IPS-NIHi11 (cell line): ENCODE data around the gene RNF220.
A peak's percentile ranks its signal among the peaks of the same experiment; 100 is the strongest.

Experiments
- DNase-seq: peaks from one replicate; pipeline ENCODE4 v3.0.0; 2012; ENCODE audit warnings: mixed read lengths, low spot score

RNF220 gene

GRCh38 chr1:44587796-44588460, 182.9 kb downstream of the RNF220 start:
- DNase-seq, result no peak

DNA sequence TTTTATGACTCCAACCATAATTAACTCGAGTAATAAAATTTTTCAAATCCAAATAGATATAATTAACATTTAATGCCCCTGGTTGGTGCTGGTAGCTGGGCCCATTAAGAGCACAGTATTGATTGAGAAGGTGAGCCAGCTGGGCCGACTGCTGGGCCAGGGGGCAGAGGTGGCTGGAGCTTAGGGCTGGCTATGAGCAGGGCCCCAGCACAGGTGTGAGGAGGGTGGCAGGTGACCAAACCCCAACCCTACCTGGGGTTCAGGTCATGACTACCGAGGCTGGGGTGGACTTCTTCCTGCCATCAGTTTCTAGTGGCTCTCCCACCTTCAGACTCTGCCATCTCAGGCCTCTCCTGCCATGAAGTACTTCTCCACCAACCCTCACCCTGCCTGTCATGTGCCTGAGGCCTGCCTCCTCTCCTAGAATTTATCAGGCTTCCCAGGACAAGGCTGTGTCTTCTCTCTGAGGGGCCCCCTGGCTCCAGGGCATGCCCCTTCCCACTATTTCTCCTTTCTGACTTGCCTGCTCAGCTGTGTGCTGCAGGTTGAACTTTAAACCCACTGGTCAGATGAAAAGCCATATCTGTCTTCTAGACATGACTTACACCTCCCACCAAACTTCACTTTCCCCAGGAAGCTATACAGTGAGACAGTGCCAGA, 183.6 kb downstream of the RNF220 start:
- DNase-seq, result no peak

DNA sequence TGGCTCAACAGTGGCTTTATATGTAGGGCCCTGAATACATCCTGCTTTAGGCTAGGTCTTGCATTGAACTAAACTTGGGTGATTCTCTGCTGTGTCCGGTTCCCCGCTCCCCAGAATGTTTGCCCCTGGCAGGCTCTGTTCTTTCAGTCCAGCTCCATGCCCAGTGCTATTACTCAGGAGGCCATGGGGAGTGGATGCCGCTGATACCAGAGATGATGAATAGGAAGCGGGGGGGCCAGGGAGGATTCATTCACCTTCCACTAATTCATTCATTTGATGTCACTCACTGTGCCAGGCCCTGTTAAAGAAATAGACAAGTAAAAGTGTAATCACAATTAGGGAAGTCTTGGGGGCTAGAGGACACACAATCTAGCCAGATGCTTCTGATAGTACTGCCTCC, 185.4 kb downstream of the RNF220 start:
- DNase-seq, result no peak

GRCh38 chr1:44591381-44591780, 186.3 kb downstream of the RNF220 start:
- no peak for DNase-seq

- peak; percentile 37 for DNase-seq
These were observed 187.4 kb downstream of the RNF220 start for GRCh38 chr1:44592208-44593145.

- DNase-seq, result no peak
These were observed 189.3 kb downstream of the RNF220 start for GRCh38 chr1:44594353-44594752.

- DNase-seq, result peak; percentile 99
These were observed 190.0 kb downstream of the RNF220 start for GRCh38 chr1:44594871-44595735.

- no peak for DNase-seq
These were observed 191.5 kb downstream of the RNF220 start for GRCh38 chr1:44596511-44596910.

DNA sequence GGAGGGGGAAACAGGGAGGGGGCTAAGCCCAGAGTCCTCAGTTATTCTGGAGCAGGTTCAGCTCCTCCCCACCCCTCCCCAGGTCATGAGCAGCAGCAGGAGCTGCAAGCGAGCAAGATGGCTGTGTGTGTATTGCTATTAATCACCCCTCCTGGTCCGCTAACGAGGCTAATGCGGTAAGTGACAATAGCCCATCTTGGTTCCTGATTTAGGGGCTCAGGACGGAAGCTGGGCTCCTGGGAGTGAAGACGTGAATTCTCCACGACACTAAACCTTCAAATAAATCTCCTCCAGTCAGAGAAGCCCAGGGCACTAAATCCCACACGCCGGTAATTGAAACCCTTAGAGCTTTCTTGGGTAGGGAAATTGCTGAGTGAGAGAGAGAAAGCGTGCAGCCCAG, 193.1 kb downstream of the RNF220 start:
- DNase-seq, result no peak

DNA sequence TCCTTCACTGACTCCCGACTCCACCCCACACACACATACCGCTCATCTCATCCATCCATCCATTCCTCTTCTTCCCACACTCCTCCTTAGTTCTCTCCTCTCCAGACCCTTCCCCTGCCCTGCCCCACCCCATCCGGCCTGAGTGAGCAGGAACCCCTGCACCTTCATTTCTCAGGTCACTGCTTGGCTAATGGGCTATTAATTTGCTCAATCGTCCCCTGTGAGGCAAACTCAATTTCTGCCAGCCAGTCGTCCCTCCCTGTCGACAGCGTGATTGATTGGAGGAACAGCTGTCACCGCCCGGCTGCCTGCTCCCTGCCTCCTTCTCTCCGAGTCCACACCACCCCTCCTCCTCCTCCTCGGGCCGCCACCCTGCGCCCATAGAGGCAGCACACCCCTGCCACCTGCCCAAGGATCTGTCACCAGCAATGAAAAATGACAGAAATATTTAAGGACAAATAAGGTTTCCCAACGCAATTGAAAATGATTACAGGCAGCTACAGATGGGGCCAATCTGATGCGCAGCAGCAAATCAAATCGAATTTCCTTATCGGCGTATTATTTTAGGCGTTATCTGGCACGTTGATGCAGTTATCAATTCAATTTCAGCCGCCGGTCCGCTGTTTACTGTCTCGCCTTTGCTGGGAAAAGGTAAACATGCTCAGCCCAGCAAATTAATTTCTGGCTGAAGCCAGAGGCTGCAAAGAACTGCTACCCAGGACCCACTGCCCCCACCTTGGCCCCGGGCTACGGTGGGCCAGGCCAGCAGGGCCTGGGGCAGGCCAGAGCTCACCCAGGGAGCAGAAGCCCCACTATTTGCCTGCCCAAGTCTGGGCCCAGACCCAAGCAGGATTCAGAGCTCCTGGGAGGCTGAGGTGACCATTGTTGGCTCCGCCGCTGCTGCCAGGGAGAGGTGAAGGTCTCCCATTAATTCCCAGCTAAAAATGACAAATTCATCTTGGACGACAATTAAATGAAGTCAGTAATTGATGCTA, 197.9 kb downstream of the RNF220 start:
- DNase-seq, result no peak

- DNase-seq, result no peak
These were observed 198.7 kb downstream of the RNF220 start for GRCh38 chr1:44603718-44604117.

GRCh38 chr1:44604157-44604955, 199.3 kb downstream of the RNF220 start:
- DNase-seq, result no peak

DNA sequence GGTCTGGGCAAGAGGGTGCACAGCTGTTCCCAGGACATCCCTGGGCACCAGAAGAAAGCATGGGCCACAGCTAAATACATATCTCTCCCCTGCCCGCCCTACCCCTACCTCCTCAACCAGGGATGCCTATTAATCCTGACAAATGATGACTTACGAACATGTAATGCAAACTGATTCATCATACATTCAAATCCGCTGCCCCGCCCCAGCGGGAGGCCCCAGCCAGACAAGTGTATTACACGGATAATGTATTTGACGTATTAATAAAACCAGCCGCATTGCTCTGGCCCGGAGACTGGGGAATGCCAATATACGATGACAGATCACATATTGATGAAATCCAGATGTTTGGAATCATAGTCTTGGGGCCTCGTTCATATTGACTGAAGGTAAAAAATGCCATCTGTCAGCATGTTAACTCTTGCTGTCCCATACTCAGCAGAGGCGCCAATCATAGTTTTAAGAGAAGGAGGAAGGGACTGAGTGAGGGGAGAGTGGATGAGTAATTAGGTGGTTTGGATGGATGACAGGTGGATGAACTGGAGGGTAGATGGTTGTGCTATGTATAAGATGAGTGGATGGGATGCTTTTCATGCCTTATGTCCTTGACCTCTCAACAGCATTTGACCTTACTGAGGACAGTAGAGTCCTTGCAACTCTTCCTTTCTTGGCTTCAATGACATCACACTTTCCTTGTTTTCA, 201.0 kb downstream of the RNF220 start:
- no peak for DNase-seq

DNA sequence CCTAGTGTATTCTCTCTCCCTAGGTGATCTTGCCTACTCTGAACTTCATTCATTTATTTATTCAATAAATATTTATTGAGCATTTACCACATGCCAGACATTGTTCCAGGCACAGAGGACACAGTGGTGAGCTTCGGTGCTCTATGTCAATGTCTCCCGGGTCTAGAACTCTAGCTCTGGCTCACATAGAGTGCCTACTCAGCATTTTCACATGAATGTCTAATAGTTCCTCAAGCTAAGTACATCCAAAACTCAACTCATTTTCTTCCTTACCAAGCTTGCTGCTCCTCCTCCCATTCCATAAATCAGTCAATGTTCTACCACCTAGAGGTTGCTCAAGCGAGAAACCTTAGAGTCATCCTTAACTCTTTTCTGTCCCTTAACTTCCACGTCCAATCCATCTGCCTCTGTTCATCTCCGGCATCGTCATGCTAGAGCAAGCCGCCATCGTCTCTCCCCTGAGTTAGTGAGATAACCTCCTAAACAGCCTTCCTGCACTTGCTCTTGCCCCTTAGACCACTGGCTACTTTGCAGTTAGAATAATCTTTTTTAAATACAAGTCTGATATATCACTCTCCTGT, 201.7 kb downstream of the RNF220 start:
- DNase-seq, result no peak

- DNase-seq, result no peak
These were observed 203.1 kb downstream of the RNF220 start for GRCh38 chr1:44608141-44608540.

GRCh38 chr1:44609412-44609767, 204.3 kb downstream of the RNF220 start:
- peak; percentile 82 for DNase-seq

- no peak for DNase-seq
These were observed 204.9 kb downstream of the RNF220 start for GRCh38 chr1:44609768-44610526.

GRCh38 chr1:44610527-44611148, 205.6 kb downstream of the RNF220 start:
- peak; percentile 32 for DNase-seq
